Measurements from ENCODE around the gene THSD8.
A peak's percentile ranks its signal among the peaks of the same experiment; 100 is the strongest.

Gene THSD8

DNA sequence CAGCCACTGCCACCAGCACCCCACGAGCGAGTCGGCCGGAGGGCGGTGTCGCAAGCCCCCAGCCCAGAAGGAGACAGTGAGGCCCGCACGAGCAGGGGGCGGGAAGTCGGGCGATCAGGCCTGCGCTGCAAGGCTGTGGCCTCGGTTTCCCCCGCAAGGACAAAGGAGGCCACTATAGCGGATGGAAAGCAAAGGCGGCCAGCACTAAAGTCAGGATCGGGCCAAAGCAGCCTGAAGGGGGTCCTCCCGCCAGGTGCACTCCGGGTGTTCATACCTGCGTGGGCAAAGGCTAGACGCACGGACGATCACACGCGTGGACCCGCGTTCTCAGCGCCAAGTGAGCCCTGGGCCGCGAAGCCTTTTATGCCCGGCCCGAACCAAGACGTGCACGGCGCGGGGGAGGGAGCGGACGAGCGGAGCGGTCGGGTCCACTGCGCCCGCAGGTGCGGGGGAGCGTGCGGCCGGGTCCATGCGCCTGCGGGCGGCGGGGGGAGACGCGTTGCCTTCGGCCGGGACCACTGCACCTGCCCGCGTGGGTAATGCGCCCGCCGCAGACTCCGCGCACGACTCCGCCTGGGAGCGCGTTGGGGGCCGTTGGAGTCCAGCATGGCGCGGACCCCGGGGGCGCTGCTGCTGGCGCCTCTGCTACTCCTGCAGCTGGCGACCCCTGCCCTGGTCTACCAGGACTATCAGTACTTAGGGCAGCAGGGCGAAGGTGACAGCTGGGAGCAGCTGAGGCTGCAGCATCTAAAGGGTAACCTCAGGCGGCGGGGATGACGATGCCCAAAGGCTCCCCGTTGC is at the start of gene THSD8, which contains the start of gene PRDX2:
Gene THSD8 (plus strand): TSS at position 604 of the 801 bp plus-strand sequence. CDS start 3 bp downstream, at position 607.
Gene PRDX2 (minus strand): TSS at position 335 of the 801 bp plus-strand sequence. CDS start 539 bp downstream, outside the sequence.
- peak; percentile 87 for DNase-seq (ENCODE audit: low spot score)

DNA sequence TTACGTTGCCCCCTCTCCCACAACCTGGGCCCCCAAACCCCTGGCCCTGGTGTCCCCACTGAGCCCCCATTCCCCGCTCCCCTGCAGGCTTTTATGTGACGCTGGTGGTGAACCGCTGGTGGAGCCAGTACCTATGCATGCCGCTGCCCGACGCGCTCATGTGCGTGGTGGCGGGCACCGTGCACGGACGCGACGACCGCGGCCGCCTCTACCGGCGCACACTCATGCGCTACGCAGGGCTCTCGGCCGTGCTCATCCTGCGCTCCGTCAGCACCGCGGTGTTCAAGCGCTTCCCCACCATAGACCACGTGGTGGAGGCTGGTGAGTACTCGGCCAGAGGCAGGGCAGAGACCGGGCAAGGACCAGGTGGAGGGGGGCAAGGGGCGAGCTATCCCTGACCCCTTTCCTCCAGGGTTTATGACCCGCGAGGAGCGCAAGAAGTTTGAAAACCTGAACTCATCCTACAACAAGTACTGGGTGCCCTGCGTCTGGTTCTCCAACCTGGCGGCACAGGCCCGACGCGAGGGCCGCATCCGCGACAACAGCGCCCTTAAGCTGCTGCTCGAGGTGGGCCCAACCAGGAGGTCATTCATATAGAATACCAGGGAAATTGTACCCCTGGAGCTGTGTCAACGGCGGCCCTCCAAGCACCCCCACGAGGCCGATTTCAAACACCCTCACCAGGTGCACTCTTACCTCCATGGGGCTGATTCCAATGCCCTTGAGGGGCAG is 47.2 kb upstream of the THSD8 start:
- DNase-seq (ENCODE audit: low spot score) = no peak

DNA sequence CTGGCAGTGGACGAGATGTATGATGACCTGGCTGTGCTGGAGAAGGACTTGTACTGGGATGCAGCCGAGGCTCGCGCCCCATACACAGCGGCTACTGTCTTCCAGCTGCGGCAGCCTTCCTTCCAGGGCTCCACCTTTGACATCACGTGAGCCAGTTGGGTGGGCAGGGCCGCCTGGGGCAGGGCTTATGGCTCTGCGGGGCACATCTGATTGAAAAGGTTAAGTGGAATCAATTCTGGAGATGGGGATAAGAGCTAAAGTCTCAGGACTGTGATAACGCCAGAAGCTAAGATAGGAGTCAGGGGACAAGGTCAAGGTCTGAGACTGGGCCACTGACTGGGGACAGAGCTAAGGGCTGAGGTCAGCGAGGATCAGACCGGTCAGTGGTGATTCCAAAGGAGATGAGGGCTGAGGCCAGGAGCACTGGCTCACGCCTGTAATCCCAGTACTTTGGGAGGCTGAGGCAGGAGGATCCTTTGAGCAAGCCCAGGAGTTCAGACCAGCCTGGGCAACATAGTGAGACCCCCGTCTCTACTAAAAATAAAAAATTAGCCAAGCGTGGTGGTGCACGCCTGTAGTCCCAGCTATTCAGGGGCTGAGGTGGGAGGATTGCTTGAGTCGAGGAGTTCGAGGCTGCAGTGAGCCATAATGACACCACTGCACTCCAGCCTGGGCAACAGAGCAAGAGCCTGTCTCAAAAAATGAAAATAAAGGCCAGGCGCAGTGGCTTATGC is 45.6 kb upstream of the THSD8 start:
- no peak for DNase-seq (ENCODE audit: low spot score)

GRCh38 chr19:12757544-12758274 is 44.2 kb upstream of the THSD8 start:
- peak; percentile 46 for DNase-seq (ENCODE audit: low spot score)

GRCh38 chr19:12759686-12760085 is 42.2 kb upstream of the THSD8 start:
- DNase-seq (ENCODE audit: low spot score) = no peak

DNA sequence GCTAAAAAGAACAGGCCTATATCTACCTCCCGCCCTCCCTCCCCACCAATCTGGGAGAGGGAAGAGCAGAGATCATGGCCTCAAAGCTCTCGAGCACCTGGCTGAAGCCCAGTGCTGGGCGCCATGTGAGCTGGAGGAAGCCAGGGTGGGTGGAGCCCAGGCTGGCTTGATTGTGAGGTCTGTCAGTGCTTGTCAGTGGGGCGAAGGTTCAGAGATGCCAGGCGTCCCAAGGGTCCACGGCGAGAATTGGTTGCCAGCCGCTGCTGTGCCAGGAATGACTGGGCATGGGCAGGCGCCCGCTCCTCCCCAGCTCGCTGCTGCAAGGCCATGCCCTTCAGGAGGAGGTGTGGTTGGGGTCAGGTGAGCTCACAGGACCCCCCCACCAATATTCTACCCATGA is 38.8 kb upstream of the THSD8 start:
- no peak for DNase-seq (ENCODE audit: low spot score)

- no peak for DNase-seq (ENCODE audit: low spot score)
Measured at GRCh38 chr19:12764698-12765097, 37.2 kb upstream of the THSD8 start.

DNA sequence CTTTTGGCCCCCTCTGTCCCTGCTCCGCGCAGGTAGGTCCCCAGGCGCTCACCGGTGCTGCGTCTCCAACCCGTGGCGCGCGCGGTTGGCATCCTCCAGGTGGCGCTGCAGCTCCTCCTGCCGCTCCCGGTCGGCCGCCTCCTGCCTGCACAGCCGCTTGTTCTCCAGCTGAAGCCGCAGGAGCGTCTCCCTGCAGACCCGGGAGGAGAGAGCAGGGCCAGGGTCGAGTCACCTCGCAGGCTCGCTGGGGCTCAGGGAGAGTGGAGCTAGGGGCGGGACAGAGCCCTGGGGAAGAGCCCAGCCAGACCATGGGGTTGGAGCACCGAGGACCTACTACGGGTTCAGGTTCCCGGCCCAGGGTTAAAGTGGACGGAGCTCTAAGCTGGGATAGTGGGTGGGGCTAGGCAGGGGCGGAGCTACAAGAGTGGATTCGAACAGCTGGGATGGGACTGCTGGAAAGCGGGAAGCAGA is 35.8 kb upstream of the THSD8 start:
- DNase-seq (ENCODE audit: low spot score) = peak; percentile 89

GRCh38 chr19:12767150-12767549 is 34.7 kb upstream of the THSD8 start:
- DNase-seq (ENCODE audit: low spot score) = no peak

DNA sequence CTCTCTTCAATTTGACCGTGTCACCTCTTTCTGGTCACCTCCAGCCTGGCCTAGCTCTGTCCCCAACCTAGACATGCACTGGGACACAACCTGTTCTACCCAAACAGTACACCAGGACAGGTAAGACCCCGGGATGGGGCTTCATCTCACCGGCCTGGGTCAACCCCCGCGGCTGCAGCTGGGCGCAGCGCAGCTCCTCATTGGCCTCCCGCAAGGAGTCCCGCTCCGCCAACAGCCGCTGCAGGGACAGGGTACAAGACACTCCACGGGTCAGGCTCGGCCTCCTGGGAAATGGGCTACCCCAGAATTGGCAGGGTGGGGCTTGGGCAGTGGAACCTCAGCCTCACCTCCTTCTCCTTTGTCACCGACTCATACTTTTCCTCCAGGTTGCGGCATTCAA is 34.2 kb upstream of the THSD8 start:
- DNase-seq (ENCODE audit: low spot score) = no peak

DNA sequence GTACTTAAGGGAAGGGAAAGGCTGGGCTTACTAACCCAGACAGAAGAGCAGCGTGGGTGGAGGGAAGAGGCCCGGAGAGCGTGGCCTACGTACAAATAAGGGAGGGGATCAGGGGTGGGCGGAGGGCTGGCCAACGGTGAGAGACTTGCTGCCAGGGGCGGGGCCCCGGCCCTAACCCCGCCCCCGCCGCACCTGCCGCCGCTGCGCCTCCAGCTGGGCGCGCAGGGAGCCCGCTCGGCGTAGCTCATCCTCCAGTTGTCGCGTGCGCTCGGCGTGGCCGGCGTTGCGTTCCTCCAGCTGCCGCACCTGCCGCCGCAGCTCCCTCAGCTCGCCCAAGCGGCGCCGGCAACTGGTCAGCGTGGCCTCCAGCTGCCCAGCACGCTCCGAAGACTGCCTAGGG is 32.2 kb upstream of the THSD8 start:
- no peak for DNase-seq (ENCODE audit: low spot score)

- DNase-seq (ENCODE audit: low spot score) = no peak
Measured at GRCh38 chr19:12770922-12771321, 30.9 kb upstream of the THSD8 start.

DNA sequence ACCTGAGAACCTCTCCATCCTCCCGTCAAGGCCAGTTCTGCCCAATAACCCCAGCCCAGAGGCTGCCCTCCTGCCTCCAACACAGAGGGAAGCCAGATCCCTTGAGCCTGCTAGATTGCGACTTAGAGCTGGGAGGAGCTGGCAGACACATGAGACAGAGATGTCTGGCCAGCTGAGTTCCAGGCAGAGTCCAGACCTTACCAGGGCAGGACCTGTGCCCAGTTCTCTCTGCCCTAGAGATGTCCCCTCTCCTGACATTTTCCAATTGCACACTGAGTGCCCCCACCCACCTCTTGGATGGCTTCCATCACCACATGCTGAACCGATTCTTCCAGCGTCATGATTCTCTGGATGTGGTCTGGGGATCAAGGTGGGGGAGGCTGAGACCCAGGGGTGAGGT is 29.5 kb upstream of the THSD8 start:
- DNase-seq (ENCODE audit: low spot score) = no peak

GRCh38 chr19:12773571-12773970 is 28.3 kb upstream of the THSD8 start:
- DNase-seq (ENCODE audit: low spot score) = peak; percentile 69

DNA sequence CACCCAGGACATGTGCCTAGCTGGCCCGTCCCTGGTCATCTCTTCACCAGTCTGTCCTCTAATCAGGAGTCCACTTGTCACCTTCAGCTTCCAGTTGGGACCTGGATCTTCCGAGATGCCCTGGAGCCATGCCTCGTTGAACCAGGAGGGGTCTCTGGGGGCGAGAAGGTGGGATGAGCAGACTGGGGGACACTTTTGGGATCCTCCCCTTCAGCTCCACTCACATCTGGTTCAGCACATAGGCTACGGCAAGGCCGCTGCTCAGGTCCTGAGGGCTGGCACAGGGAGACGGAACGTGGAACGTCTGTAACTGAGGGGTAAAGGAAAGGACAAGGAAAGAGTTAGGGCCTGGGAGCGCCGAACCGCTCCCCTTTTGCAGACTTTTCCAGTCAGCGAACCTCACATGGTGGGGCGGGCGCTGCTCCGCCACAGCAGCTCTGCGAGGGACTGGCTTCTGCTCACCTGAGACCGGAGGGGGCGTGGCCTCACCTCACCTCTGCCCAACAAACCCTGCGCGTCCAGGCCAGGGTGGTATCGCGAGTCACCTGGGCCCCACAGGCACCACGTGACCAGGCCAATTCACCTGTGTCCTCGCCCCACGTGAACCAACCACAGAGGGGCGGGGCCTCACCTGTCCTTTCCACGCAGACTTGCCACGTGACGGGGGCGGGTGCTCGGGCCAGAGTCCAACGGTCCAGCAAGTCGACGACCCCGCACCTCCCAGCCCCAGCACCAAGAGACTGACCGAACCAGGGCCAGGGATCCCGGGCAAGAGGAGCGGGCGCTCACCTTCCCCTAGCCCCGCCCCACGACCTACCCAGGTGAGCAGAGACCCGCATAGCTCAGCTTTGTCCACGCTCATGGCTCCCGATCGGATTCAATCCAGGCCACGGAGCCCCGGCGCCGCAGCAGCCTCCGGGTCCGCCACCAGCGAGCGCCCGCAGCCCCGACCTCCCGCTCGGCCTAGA is 27.0 kb upstream of the THSD8 start, which contains the start of gene HOOK2:
Gene HOOK2 (minus strand): TSS at position 965 of the 968 bp plus-strand sequence. CDS start 103 bp downstream, at position 862.
- DNase-seq (ENCODE audit: low spot score) = no peak

DNA sequence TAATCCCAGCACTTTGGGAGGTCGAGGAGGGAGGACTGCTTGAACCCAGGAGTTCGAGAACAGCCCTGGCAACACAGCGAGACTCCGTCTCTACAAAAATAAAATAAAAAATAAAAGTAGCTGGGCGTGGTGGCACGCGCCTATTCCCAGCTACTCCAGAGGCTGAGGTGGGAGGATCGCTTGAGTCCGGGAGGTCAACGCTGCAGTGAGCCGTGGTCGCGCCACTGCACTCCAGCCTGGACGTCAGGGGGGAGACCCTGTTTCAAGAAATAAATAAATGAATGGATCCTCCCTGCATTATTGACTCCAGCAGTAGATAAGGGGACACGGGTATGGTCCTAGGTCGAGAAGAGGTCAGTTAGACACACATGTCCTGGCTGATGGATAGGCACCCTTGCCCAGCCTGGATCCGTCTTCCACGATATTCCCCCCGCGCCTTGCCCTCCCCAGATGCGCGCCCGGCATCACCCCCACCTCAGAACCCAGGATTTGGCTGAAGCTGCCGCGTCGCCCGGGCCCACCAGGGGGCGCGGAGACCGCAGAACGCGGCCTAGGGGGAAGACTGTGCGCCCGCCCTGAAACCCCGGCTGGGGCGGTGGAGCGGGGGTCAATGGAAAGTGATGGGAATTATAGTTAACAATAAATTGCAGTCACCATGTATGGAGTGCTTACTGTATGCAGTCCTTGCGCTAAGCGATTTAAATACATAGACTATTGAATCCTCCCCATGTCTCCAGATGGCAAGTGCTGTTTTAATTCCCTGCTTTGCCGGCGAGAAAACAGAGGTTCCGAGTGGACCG is 24.5 kb upstream of the THSD8 start:
- DNase-seq (ENCODE audit: low spot score) = no peak

DNA sequence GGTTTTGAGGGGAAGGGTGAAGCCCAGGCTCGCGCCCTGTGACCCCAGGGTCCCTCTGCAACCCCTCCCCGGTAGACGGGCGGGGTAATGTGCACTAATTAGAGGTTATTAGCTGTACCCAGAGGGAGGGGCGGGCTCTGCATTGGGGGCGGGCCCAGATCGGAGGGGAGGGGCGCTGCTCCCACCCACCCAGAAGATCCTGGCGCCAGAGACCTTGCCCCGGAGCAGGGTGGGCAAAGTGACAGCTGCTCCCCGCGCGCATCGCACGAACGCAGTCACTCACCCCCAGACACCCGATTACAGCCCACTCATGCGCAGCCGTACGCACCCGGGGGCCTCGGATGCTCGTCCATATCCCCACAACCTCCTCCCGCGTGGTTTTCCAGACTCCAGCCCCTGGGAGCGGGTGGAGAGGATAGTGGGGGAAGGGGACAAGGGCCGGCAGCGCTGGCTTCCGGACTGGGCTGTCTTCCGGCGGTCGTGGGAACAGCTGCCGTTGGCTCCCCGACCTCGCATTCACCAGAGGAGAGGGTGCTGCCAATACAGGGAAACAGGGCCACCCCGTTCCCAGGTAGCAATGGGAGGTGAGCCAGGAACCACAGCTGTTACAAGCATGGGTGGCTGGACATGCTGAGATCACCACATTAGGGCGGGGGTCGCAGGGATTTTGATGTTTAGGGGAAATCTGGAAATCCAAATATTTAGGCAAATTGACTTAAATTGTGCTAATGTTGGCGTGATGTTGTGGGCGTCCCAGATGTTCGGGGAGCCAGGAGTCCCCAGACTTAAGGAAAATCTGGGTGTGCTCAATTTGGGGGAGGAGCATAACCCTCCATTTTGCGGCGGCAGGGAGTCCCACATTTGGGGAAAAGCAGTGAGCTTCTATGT is 23.6 kb upstream of the THSD8 start:
- DNase-seq (ENCODE audit: low spot score) = no peak

DNA sequence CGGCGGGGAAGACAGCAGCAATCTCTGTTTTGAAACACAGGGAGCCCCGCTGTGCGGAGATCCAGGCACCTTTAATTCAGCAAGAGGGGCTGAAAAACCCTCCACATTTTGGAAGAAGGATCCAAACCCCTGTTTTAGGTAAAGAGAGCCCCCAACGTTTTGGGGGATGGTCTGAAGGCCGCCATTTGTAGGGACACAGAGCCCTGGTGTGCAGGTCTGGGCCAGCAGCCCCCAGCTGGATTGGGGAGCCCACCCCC is 23.0 kb upstream of the THSD8 start:
- DNase-seq (ENCODE audit: low spot score) = no peak
